HG02571 (cell line): Measurements from ENCODE around the gene BRD2.

Experiments
- ATAC-seq: cut with Tn5 transposase; IDR thresholded peaks from one replicate; pipeline ENCODE4 v1.9.1; 2021; ENCODE audit warnings: mild to moderate bottlenecking, moderate library complexity; ENCODE audit not compliant: unreplicated experiment

Gene BRD2

DNA sequence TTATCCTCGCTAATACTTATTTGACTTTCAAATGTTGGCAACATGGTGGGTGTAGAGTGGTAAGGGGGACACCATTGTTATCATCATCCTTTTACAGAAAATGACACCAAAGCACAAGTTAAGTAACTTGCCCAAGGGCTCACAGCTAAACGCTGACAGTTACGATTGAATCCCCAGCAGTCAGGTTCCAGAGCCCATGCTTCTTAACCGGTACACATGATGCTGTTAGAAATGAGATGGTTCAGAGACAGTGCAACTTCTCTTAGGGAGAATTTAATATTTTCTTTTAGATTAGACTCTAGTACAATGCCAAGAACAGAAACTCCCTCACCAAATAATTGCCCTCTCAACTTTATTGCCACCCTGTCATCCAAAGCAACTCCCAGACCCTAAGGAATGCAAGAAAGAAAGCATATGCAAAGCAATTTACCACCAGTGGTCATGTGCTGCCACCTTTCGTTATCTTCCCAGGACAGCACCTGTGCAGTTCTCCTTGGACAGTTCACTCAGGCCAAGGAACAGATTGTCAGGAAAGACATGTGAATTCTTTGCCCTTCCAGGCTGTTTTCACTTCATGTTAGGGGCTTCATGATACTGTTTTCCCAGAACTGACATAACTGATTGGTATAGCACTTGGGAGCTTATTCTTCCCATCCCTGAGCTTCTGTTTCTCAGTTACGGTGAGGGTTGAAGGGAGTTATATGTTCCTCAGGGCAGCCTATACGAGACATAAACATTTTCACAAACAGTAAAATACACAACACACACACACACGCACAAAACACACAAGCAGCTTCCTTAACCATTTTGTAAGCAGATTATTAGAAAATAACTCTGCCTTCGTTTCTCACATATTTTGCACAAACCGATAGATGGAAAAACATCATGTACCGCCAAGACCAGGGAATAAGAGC lies 20.6 kb upstream of the BRD2 start:
- ATAC-seq: no peak

DNA sequence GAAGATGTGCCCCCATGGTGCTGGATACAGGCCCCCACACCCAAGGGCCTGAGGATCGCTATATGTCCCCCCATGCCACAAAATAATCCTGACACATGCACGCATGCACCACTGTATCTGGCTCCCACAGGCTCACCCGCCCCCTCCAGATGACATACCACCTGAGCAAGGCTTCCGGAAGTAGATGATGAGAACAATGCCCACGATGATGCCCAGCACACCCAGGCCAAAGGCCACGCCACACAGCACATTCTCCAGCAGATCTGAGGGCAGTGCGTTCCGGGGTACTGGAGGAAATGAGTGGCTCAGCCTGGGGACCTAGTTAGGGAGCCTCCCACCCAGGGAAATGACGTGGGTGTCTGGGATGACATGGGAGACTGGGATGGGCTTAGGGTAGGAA lies 19.3 kb upstream of the BRD2 start:
- no peak for ATAC-seq

DNA sequence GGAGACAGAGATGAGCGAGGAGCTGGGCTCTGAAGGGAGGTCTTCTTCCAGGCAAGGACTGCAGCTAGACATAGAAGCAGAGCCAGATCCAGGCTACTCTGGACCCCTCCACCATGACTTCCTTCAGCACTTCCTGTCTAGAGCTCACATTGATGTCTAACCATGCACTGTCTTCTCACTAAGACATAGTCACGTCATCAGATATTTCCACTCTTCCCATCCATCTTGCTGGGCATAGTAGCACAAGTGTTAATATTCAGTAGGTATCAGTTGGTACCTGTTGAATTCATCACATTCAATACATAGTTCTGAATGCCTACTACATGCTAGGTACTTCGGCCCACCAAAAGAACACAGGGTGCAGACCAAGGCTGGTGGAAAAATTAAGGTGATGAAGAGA lies 18.4 kb upstream of the BRD2 start:
- ATAC-seq: no peak

DNA sequence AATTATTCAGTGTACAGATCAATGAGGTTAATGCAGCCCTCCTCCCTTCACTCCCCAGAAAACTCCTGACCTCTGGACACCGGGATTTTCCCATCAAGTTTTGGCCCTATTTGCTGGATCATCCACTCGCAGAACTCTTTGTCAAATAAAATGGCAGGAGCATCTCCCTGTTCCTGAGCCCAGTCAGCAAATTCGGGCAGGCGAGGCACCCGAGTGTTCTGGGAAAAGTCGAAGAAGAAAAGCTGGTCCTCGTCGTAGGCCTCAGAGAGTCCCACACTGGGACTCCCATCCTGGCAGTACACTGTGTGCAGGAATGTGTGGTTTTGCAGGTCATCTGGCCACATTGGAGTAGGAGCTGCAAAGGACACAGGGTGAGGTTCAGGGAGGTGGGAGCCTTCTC lies 17.9 kb upstream of the BRD2 start:
- ATAC-seq: no peak

DNA sequence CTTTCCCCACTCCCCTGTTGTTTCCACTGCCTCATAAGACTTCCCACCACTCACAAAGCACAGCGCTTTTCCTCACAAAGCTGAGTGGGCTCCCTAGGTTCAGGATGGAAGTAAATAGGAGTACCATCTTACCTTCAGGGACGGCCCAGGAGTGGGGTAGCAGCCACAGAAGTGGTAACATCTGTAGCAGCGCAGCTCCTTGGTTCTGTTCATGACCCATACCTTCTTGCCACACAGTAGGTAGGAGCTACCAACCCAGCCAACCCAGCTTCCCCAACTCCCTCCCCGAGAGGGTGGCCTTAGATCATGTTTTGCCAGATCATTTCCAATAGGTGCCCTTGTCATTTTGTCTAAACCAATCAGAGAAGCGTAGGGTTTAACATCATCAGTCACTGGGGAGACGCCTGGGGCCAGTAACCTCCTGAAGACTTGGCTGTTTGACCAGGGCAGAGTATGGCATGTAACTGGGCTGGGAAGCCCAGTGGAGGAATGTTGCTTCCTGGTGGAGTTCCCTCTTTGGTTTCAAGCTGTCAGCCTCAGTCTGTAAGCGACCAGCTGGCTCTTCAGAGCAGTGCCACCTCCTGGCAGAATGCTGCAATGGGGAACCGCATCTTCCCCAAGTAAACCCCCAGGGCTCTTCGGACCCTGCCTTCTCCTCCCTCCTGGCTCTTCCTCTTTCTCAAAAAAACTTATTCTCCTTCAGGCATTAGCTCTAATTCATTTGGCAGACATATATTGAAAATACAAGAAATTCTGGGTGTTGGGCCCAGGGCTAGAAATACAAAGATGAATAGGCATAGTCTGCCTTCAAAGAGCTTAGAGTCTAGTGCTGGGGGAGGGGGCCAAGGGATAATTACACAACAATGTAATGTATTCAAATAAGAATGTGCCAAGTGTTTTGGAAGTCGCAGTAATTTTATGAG lies 15.3 kb upstream of the BRD2 start, which contains the start of gene HLA-DMA:
TSS of gene HLA-DMA (minus strand) at position 281 of the 923 bp plus-strand sequence. CDS start at position 220, 61 bp downstream.
- ATAC-seq: peak; percentile 95

DNA sequence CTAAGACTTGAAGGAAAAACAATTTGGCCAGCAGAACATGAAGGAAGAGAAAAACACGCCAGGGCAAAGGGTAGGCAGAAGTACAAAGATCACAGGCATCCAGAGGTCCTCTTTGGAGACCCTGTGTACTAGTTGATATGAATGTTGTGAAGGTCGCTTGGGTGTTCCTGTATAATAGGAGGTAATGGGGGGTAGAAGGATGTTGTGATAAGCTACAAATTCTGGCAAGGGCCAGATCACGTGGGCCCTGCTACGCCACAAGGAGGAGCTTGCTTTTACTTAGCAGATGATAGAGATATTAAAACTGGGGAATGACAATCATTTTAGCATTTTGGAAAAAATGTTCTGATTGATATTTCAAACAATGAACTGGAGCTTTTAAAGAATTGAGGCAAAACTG lies 14.6 kb upstream of the BRD2 start:
- ATAC-seq: no peak

DNA sequence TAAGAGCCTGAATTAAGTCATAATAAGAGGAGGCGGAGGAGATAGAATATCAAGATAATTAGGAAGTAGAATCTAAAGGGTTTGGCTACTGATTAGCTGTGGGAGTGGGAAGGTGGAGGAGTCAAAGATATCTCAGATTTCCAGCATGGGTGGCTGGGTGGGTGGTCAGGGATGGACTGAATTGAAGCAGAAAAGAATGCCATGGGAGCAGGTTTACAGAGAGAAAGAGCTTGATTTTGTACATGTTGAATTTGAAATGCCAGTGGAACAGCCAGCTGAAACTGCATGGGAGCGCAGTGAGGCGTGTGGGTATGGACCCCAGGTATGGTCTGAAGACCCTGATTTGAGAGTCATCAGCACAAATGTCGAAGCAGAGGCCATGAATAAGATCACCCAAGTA lies 14.1 kb upstream of the BRD2 start:
- ATAC-seq: no peak

DNA sequence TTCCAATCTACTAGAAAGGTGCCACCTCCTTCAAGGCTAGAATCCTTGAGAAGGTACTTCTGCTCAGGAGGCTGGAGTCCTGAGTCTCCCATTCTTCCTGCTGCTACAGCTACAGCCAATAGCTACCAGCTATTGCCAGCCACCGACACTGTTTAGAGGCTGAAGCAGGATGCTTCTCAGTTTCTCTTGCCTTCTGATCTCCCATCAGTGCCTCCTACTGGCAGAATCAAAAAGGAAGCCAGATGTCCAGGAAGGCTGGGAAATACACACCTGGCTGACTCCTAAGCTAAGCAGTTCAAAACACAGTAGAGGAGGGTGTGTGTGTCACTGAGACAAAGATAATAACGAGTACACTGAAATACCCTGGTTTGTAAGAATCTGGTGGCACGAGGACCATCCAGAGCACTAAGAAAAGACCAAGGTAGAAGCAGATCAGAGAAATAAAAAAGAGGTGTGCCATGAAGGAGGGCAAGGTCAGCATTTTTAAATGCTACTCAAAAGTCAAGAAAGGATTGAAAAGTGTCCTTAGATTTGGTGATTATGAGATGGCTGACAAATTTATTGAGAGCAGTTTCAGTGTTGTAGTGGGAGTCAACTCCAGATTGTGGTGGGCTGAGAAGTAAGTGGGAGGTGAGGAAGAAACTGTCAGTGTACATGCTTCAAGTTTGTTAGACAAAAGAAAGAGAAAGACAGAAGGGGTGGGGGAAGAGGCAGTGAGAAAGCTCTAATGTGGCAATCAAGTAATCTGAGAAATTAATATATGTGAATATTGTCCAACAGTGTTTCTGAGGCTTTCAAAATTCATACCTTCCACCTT lies 13.2 kb upstream of the BRD2 start:
- no peak for ATAC-seq

DNA sequence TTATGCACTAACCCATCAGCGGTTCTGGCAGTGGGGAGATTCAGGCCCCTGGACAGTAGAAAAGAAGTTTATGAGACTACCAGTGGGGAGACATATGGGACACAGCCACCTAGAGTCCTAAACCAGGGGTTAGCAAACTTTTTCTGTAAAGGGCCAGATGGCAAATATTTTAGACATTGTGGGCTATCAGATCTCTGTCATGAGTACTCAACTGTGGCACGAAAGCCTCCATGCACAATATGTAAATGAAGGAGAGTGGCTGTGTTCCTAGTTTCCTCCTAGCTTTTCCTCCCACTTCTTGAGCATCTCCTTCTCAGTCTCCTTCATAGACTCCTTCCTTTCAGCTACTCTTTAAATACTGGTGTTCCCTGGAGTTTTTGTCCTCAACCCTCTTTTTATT lies 12.2 kb upstream of the BRD2 start:
- ATAC-seq: no peak

DNA sequence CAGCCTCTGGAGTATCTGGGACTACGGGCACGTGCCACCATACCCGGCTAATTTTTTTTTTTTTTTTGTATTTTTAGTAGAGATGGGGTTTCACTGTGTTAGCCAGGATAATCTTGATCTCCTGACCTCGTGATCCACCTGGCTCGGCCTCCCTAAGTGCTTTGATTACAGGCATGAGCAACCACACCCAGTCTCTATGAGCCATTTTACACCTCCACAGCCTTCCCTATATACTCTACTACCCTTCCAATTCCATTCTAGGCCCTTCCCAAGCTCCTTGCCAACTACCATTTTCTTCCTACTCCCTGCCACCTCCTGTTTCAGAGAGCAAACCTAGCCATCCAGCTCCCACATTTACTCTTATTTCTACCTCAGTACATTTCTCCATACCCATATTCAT lies 7.8 kb upstream of the BRD2 start:
- ATAC-seq: no peak

DNA sequence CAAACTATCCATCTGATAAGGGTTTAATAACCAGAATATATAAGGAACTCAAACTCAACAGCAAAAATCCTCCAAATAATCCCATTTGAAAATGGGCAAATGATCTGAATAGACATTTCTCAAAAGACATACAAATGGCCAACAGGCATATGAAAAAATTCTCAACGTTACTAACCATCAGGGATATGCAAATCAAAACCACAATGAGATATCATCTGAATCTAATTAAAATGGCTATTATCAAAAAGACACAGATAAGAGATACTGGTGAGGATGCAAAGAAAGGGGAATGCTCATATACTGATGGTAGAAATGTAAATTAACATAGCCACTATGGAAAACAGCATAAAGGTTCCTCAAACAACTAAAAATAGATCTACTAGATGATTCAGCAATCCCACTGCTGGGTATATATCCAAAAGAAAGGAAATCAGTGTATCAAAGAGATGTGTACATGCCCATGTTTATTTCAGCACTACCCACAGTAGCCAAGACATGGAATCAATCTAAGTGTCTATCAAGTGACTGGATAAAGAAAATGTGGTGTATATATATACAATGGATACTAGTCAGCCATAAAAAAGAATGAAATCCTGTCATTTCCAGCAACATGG lies 6.1 kb upstream of the BRD2 start:
- ATAC-seq: no peak

DNA sequence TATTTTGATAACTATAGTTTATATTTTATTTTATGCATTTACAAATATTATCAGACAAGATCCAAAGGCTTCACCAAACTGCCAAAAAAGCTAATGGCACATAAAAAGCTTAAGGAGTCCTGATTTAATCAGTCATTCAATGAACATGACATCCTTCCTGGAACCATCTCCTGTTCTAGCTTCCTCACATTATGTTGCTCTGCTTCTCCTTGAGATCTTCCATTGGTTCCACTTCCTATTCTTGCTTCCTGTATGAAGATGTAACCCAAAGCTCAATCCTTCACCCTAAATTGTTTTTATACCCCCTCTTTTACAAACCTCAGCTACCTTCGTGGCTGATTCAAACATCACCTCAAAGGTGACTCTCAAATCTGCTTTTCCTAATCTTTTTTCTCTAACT lies 4.5 kb upstream of the BRD2 start:
- ATAC-seq: no peak

DNA sequence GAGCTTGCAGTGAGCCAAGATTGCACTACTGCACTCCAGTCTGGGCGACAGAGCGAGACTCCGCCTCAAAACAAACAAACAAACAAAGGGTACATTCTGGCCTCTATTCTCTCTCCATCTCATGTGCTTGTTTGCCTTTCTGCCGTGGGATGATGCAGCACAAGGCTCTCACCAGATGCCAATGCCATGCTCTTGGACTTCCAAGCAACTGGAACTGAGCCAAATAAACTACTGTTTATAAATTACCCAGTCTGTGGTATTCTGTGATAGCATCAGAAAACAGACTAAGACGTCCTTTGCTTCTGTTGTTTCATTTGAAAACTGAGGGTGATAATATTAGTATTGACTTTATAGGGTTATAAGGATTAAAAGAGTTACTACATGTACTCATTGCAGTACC lies 3.6 kb upstream of the BRD2 start:
- no peak for ATAC-seq

DNA sequence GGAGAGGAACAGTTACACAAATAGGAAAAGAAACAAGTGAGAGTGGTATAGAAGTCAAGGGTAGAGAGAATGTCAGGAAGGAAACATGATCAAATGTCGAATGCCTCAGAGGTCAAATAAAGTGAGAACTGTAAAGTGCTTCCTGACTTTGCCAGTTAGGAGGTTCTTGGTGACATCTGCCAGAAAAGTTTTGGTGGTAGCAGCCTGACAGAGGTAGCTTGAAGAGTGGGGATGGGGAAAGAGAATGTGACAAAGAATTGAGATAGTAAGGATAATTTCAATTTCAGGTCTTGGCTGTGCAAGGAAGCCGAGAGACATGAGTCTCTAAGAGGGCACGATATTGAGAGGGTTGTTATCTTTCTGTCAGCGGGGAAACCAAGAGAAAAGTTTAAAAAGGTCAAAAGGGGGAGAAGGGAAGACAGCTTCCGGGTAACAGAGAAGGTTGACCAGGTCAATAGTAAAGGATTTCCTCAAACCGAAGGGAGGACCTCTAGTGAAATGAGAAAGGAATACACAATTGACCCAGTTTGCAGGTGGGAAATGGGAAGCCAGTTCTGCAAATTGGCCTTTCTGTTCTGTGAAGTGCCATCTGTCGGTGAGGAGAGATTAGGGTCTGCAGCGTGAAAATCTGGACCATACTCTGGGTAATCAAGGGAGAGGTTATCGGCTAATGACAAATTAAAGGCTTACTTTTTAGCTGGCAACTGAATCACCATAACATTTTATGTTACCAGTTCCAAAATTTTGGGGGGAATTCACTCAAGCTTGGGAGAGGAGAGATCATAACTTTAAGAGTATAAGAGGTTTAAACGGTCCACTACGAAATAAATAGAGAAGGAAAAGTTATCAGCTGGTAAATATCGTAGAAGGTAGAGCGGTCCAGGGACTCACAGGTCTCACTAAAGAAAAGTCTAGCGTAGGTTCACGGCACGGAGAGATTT lies 973 bp upstream of the BRD2 start:
- no peak for ATAC-seq

DNA sequence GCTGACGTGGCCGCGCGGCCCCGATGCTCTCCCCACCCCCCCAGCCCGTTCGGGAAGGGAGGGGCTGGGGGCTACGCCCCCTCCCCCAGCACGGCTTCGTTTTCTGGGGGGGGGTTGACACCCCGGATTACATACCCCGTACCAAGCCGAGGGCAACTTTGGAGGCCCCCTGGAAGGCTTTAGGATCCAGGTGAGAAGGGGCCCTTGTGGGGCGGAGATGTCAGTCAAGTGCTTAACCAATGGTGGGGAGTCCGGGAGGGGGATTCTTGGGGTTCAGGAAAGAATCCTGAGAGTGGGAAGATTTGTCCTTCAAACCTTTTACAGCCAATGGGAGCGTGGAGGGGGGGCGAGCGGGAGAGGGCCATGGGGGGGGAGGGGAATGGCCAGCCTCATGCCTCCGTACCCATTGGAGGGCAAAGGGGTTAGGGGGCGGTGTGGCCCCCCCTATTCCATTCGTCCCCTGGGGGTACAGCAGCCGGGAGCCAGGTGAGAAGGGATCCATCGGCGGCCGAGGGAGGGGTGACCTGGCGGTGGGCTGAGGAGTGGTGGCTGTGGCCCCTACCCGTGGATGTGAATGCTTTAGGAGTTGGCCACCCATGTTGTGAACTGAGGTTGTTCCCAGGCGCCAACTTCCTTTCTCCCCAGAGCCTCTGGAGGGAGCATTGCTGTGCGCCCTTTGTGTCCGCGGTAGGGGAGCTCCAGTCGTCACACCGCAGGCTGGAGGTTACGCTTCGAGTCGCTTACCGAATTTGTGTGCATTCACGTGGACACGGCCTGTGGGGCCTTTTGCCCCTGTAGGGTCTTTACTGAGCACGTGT lies 682 bp downstream of the BRD2 start:
- ATAC-seq: no peak

DNA sequence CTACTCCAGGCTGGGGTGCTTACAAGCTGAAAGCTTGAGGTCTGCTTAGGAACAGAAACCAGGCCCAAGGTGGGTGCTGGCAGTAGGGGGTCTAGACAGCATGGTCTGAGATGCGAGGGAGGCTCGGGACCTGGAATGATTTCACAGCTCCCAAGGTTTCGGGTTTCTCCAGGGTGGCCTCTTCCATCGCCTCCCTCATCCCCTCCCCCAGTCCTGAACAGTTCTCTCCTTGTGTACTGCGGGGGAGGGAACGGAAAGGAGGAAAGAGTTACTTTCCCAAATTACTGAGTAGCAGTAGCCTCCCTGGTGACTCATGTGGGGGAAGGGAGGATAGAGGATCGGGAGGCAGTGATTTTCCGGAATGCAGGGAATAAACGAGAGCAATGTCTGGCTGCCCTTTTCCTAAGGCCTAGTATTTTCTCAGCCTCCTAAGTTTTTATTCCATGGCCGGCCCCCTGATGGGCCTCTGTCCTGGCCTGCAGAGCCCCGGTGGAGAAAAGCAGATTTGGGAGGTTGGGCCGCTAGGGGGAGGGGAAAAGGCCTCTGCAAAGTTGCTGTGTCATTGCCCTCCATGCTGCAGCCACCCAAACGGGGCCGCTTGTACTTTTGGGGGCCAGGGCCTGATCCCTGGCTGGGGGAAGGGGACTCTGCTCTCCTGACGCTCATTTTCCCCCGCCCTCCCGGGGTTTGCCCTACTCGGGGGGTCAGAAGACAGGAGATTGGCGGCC lies 1.5 kb downstream of the BRD2 start:
- ATAC-seq: no peak

DNA sequence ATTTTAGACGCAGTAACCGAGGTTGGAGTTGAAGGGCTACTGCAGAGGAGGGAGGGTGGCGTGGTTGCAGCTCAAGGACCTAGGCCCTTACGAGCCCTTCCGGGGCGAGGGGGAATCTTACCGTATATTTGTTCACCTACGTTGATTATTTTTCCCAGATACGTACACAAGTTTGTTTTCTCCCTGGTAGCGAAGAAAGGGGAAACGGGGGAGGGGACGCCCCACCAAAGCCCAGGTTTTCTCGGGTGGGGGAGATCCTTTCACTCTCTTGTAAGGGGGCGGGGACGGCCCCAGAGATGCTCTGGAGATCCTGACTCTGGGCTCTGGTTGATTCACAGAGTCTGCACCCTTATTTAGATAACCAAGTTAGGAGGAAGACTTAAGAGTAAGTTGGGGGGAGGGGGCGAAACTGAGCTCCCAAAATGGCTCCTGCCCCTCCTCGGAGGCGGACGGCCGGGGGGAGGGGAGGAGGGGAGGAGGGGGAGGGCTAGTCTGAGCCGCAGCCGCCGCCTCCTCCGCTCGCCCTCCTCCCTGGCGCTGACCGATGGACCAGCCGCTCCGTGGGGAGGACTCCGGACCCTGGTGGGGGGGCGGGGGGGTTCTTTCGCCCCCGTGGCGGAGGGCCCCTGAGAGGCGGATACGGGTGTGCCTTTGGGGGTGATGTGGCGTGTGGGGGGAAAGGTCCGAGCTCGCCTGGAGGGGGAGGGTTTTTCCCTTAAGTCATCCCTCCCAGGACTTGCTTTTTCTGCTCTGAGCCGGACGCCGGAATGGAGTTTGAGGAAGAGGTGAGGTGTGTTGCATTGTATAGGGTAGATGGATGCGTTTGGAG lies 2.2 kb downstream of the BRD2 start:
- ATAC-seq: no peak
